Neural progenitor cell (in vitro differentiated cells): Measurements from ENCODE around the gene DOK1.

Experiments
- EZH2phosphoT487 ChIP-seq: fragments of 200-600 bp; sonication (generic); IDR thresholded peaks from 2 replicates; pipeline ENCODE4 v1.6.1; 2017; ENCODE audit warnings: antibody characterized with exemption
- TF ChIP-seq, protein P1 (sequence below): fragments of 200-600 bp; sonication (generic); IDR thresholded peaks from 2 replicates; pipeline ENCODE4 v1.5.1; 2017; ENCODE audit warnings: antibody characterized with exemption, mild to moderate bottlenecking

DNA sequence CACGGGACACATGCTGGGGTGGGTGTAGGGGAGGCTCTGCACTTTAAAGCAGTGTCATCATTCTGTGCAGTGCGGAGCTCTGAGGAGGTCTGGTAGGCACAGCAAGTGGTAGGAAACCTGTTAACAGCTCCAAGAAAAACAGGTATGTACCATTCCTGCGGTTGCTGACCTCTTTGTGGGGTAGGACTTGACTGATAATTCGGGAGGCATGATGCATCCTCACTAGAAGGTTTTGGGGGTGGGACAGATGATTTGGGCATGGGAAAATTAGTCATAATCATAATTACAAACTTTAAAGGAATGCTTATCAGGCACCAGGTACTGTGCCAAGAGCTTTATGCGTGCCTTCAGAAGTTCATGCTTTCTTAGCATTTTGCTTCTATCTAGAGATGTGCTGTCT lies 9.7 kb downstream of the DOK1 start:
- TF ChIP-seq, protein P1, sequence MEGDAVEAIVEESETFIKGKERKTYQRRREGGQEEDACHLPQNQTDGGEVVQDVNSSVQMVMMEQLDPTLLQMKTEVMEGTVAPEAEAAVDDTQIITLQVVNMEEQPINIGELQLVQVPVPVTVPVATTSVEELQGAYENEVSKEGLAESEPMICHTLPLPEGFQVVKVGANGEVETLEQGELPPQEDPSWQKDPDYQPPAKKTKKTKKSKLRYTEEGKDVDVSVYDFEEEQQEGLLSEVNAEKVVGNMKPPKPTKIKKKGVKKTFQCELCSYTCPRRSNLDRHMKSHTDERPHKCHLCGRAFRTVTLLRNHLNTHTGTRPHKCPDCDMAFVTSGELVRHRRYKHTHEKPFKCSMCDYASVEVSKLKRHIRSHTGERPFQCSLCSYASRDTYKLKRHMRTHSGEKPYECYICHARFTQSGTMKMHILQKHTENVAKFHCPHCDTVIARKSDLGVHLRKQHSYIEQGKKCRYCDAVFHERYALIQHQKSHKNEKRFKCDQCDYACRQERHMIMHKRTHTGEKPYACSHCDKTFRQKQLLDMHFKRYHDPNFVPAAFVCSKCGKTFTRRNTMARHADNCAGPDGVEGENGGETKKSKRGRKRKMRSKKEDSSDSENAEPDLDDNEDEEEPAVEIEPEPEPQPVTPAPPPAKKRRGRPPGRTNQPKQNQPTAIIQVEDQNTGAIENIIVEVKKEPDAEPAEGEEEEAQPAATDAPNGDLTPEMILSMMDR: no peak
- TF ChIP-seq EZH2phosphoT487: no peak
